Stimulated activated CD8-positive, alpha-beta memory T cell treated with anti-CD3 and anti-CD28 coated beads, Interleukin-7, amount 100 ng/mL, for 24 hours (primary cell): ENCODE results near the gene STXBP1.
A peak's percentile ranks its signal among the peaks of the same experiment; 100 is the strongest.

Experiments used
- DNase-seq: peaks from one replicate; pipeline ENCODE4 v3.0.0-alpha.2; 2020; ENCODE audit warnings: low read depth

STXBP1 gene

GRCh38 chr9:127715470-127716337, 103.6 kb downstream of the STXBP1 start, which contains the start of the genes PTRH1 and TTC16:
Gene PTRH1, minus strand, starts transcription at chr9:127715663. Its CDS starts 24 bp downstream, at chr9:127715639.
Gene TTC16, plus strand, starts transcription at chr9:127716079. Its CDS starts 67 bp downstream, at chr9:127716146.
- DNase-seq, result peak; percentile 97

GRCh38 chr9:127716412-127716811, 104.3 kb downstream of the STXBP1 start:
- DNase-seq, result no peak

GRCh38 chr9:127717766-127718165, 105.7 kb downstream of the STXBP1 start:
- no peak for DNase-seq

GRCh38 chr9:127720031-127720864, 108.2 kb downstream of the STXBP1 start:
- no peak for DNase-seq

- DNase-seq, result no peak
Observed at GRCh38 chr9:127720865-127721227, 108.8 kb downstream of the STXBP1 start.

- no peak for DNase-seq
Observed at GRCh38 chr9:127721391-127721821, 109.3 kb downstream of the STXBP1 start.

- no peak for DNase-seq
Observed at GRCh38 chr9:127722055-127722745, 110.1 kb downstream of the STXBP1 start.

GRCh38 chr9:127723013-127723412, 110.9 kb downstream of the STXBP1 start:
- no peak for DNase-seq

GRCh38 chr9:127723444-127723843, 111.4 kb downstream of the STXBP1 start:
- no peak for DNase-seq

GRCh38 chr9:127724012-127724411, 111.9 kb downstream of the STXBP1 start:
- DNase-seq, result no peak

GRCh38 chr9:127726871-127727270, 114.8 kb downstream of the STXBP1 start:
- no peak for DNase-seq

- no peak for DNase-seq
Observed at GRCh38 chr9:127728808-127729207, 116.7 kb downstream of the STXBP1 start.

GRCh38 chr9:127729522-127730256, 117.6 kb downstream of the STXBP1 start:
- DNase-seq, result no peak

GRCh38 chr9:127730262-127730661, 118.2 kb downstream of the STXBP1 start:
- no peak for DNase-seq

- no peak for DNase-seq
Observed at GRCh38 chr9:127730799-127731410, 118.8 kb downstream of the STXBP1 start.

- DNase-seq, result no peak
Observed at GRCh38 chr9:127731938-127732337, 119.9 kb downstream of the STXBP1 start.

- DNase-seq, result no peak
Observed at GRCh38 chr9:127732444-127732843, 120.4 kb downstream of the STXBP1 start.

- DNase-seq, result no peak
Observed at GRCh38 chr9:127733614-127734013, 121.5 kb downstream of the STXBP1 start.

- no peak for DNase-seq
Observed at GRCh38 chr9:127734247-127734746, 122.2 kb downstream of the STXBP1 start.

- DNase-seq, result peak; percentile 96
Observed at GRCh38 chr9:127734747-127735529, 122.9 kb downstream of the STXBP1 start, which contains the start of gene TOR2A. Gene TOR2A, minus strand, starts transcription at chr9:127735294. Its CDS starts 24 bp downstream, at chr9:127735270.
